Dedifferentiated amniotic fluid mesenchymal stem cell (primary cell): Measurements from ENCODE around the gene STRA6.

ENCODE experiments used
- DNase-seq: peaks from one replicate; pipeline ENCODE4 v3.0.0-alpha.2; 2016; ENCODE audit errors: extremely low spot score

Gene STRA6

DNA sequence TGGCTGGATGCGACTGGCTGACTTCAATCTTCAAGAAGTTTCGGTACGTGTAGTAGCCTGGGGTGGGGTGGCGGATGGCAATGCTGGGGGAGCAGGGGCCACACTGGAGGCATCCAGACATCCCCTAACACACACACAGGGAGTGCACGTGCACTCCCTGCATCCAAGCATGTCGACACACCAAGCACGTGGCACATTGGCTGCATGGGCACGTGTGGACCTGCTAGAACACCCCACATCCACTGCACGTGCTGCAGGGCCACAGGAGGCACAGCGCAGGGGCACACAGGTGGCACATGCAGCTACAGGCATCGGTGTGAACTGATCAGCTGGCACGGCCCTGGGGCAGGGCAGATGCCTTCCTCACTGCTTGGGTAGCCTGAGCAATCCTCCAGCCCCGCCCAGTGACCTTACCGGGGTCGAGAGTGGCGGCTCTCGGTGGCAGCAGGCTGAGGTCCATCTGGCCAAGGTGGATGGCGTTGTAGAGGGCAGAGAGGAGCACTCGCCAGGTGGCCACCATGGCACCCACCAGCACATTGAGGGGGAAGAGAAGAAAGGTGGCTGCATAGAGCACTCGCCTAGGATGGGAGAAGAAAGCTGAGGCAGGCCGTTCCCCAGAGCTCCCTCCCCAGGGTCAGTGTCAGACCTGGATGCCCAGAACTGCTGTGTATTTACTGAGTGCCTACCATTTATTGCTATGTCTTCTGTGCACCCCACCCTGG, 21.5 kb downstream of the STRA6 start:
- no peak for DNase-seq

DNA sequence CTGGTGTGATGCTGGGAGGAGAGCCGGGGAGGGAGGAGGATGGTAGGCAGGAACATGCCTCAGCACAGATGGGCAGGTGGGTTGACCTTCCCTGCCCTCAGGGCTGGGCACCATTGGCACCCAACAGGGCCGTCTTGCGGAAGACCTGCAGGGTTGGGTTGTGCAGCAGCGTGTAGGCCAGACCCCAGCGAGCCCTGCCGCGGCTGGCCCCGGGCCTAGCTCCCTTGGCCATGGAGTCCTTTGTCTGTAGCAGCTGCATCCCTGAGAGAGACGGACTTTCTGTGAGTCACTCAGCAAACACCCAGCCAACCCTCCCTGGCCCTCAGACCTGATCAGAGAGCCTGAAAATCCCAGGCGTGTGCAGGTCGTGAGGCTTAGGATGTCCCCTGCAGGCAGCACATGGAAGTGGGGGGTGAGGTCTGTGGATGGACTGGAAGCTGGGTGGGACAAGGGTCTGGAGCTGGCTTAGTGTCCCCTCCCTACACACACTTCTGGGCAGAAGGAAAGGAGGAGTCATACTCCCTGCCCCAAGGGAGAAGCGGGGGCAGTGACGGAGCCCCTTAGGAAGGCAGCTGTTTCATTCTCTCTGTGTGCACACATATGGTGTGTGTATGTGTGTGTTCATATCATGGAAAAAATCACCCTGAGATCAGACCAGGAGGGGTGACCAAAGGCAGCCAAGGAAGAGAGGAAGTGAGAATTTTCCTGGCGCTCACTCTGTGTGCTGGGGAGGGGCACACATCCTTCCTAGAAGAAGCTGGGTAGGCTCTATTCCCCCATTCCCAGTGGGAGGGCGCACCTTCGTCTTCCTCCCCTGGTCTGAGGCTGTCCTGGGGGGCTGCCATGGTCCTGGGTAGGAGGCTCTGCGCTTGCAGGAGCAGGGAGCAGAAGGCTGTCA, 22.4 kb downstream of the STRA6 start:
- DNase-seq: no peak

DNA sequence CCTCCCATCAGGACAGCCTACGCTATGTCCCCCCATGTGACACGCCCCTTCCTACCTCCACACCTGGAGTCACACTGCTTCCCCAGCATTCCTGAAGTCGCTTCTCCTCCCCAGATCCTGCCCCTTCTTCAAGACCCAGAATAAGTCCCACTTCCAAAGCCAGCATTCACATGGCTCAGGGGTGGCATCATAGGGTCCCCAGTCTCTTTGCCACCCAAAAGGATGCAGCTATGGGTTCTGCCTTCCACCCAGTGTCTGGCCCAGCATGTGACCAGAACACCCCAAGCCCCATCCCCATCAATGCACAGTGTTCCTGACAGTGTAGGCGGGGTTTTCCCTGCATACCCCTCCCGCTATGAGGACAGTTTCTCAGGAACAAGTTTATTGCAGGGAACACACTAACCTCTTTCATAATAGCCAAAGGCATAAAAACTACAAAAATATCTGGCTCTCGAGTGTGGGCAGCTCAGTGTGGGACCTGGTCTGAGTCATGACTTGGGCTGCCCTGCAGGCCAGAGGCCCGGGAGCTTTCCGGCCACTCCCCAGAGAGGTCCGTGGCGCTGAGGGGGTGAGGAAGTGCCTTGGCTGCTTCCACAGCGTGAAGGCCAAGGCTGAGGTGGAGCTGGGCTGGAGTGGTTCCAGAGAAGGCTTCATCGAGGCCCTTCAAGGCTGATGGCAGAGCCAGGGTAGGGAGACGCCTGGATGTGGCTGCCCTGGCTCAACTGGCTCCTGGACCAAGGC, 23.3 kb downstream of the STRA6 start:
- DNase-seq: peak; percentile 83

DNA sequence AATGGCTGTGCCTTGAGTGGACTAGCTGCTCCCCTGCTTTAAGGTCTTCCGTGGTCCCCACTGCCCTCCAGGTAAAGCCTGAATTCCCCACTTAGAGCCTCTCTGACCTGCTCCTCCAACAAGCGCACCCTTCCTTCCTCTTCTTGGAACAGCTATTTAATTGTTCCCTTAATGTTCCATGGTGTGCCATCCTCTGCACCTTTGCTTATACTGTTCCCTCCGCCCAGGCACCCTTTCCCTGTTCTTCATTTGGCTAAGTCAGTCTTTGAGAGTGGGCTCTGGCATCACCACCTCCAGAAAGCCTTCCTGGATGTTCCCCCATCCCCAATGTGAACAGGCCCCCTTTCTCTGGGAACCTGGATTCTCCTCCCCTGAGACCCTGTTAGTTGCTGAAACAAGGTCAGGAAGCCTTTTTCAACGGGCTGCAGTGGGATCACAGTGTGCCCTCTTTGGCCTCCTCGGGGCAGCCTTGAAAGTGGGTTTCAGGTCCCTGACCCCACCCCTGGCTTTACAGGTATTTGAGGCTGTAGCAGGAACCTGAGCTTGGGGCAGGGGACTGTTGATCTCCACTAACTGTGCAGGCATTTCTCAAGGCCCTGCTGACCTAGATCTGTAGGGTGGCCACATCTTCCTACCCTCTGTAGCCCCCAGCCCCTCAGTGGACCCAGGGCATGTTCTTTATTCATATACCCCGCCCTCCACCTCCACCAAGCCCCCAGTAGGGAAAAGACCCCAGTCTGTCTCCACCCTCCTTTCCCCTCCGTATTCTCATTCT, 24.1 kb downstream of the STRA6 start:
- DNase-seq: no peak

DNA sequence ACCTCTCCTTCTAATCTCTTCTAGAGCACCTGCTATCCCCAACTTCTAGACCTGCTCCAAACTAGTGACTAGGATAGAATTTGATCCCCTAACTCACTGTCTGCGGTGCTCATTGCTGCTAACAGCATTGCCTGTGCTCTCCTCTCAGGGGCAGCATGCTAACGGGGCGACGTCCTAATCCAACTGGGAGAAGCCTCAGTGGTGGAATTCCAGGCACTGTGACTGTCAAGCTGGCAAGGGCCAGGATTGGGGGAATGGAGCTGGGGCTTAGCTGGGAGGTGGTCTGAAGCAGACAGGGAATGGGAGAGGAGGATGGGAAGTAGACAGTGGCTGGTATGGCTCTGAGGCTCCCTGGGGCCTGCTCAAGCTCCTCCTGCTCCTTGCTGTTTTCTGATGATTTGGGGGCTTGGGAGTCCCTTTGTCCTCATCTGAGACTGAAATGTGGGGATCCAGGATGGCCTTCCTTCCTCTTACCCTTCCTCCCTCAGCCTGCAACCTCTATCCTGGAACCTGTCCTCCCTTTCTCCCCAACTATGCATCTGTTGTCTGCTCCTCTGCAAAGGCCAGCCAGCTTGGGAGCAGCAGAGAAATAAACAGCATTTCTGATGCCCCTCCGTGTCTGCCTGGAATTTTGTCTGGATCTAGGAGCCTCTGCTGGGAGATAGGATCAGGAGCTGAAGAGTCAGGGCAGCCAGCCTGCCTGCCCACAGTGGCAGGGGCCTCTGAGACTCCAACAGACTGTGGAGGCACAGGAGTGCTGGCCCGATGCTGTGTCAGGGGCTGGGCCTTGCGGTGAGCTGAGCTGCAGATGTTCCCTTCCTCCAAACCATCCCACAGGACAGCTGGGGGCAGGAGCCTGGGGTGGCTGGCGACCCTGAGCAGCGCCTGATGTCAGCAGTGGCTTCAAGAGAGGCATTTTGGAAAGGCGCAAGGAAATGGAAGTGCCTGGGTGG, 26.0 kb downstream of the STRA6 start:
- no peak for DNase-seq

DNA sequence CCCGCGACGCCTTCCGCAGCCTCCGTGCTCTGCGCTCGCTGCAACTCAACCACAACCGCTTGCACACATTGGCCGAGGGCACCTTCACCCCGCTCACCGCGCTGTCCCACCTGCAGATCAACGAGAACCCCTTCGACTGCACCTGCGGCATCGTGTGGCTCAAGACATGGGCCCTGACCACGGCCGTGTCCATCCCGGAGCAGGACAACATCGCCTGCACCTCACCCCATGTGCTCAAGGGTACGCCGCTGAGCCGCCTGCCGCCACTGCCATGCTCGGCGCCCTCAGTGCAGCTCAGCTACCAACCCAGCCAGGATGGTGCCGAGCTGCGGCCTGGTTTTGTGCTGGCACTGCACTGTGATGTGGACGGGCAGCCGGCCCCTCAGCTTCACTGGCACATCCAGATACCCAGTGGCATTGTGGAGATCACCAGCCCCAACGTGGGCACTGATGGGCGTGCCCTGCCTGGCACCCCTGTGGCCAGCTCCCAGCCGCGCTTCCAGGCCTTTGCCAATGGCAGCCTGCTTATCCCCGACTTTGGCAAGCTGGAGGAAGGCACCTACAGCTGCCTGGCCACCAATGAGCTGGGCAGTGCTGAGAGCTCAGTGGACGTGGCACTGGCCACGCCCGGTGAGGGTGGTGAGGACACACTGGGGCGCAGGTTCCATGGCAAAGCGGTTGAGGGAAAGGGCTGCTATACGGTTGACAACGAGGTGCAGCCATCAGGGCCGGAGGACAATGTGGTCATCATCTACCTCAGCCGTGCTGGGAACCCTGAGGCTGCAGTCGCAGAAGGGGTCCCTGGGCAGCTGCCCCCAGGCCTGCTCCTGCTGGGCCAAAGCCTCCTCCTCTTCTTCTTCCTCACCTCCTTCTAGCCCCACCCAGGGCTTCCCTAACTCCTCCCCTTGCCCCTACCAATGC, 27.1 kb downstream of the STRA6 start:
- DNase-seq: no peak

DNA sequence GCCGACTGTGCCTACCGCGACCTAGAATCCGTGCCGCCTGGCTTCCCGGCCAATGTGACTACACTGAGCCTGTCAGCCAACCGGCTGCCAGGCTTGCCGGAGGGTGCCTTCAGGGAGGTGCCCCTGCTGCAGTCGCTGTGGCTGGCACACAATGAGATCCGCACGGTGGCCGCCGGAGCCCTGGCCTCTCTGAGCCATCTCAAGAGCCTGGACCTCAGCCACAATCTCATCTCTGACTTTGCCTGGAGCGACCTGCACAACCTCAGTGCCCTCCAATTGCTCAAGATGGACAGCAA, 27.7 kb downstream of the STRA6 start:
- no peak for DNase-seq

DNA sequence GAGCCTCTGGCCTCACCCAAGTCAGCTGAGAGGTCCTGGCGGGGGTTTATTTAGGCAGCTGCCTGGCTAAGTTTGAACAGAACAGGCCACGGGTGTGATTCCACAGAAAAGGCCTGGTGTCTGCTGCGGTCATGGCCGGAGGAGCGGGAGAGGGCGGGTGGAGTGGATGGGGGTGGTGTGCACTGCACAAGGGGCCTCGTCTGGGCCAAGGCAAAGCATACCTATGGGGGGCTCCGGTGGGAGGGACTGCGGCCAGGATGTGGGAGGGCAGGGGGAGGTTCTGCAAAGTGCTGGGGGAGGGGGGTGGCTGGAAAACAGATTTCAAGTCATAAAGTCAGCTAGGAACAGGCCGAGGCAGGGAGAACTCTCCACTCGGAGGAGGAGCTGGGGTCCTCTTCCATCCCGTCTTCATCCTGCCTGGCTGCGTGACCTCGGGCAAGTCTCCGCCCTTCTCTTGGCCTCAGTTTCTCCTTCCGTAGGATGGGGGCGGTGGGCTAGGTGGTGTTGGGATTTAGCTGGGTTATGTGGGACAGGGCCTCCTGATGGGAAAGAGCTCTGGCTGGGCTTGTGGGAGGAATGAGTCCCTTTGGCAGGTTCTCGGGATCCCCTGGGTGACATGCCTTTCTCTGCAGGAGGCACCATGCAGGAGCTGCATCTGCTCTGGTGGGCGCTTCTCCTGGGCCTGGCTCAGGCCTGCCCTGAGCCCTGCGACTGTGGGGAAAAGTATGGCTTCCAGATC, 28.2 kb downstream of the STRA6 start:
- no peak for DNase-seq

DNA sequence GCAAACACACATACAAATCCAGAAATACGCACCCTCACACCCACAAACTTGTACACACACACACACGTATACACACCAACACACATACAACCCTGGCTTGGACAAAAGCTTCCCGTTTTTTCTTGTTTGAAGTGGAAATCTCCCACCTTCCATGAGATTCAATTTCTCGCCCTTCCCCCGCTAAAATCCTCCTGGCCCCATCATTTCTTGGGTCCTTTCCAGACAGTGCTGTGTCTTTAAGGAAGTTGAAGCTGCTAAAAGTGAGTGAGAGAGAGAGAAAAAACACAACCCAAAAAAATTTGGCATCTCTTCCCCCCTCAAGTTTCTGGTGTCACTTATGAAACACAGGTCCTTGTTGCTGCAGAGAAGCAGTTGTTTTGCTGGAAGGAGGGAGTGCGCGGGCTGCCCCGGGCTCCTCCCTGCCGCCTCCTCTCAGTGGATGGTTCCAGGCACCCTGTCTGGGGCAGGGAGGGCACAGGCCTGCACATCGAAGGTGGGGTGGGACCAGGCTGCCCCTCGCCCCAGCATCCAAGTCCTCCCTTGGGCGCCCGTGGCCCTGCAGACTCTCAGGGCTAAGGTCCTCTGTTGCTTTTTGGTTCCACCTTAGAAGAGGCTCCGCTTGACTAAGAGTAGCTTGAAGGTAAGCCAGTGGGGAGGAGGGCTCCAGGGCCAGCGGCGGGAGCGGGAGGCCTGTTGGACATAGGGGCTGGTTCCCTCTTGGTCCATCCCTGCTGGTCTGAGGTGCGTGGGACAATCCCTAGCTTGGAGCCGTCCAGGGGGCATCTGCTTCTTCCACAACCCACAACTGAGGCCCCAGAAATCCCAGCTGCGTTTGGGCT, 29.0 kb downstream of the STRA6 start, which contains the start of gene ISLR:
Gene ISLR, plus strand, starts transcription at position 331 of the 839 bp plus-strand sequence. CDS start 1,149 bp downstream, outside the sequence.
- no peak for DNase-seq

DNA sequence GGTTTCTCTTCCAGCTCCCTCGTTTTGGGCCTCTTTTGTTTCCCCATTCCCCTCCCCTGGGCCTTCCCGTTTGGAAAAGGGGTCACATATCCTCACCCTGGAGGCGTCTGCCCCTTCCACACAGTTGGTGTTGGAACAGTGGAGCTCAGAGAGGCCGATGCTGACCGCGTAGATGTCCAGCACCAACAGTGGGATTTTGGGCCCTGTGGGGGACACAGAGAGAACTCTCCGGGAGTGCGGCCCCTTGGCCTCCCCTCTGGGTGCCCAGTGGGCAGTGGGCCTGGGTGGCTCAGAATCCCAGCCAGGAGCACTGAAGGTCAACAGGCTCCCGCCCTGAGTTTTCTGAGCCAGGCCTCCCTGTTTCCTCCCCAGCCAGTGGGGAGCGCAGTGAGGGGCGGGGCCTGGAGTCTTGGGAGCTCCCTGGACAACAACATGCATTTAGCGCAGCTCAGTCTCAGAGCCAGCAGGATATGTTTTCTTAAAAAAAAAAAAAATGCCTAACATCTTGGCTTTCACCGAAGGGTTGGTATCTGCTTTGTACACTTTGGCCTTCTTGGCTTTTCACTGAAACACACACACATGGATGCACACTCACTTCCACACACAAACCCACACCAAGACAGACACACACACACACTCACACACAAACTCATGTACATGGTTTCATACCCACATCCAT, 29.7 kb downstream of the STRA6 start:
- no peak for DNase-seq

DNA sequence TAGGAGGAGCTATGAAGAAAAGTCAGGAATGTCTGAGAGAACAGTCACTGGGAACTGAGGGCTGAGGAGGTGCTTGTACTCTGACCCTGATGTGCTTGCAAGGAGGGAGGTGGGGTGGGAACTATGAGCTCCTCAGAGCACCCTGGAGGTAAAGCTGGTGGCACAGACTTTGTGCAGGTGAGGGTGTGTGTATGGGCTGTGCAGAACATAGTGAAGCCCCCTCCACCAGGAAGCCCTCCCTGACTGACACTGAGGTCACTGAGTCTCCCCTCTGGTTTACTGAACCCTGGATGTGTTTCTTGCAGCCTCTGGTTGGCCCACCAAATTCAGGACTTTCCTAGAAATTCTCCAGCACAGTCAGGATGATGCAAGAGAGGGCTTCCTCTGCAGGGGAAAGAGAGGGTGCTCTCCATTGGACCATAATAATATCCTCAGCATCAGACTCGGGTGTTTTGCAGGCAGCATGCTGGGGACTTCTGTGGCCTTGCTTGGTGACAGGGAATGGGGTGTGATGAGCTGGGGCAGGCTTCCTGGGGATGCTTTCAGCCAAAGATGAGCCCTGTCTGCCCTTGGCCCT, 30.5 kb downstream of the STRA6 start:
- no peak for DNase-seq

DNA sequence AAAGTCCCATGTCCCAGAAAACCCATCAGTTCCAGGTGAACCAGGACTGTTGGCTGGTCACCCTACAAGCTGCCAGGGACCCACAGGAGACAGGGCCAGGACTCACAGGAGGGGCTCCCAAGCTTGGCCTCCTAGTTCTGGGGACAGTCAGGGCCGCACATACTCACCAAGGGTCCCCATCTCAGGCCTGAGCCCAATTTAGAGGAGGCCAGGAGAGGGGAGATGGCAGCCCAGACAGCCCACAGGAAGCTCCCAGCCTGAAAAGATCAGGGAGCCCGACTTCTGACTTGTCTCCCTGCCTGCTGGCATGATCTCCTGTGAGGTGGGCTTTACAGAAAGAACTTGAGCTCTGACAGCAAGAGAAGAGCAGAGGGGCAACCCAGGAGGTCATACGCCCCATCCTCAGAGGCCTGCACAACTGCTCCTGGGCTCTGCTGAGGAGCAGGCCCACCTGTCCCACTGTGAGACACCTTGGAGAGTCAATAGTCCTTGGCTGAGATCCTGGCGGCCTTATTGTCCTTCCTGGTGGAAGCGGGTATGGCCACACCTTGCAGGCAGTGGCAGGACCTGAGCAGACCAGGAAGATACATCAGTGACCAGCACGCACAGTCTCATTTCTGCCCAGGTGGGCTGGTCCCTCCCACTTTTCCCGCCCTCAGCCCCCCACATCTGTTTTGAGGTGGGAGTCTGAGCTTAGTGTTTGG, 31.6 kb downstream of the STRA6 start:
- no peak for DNase-seq

DNA sequence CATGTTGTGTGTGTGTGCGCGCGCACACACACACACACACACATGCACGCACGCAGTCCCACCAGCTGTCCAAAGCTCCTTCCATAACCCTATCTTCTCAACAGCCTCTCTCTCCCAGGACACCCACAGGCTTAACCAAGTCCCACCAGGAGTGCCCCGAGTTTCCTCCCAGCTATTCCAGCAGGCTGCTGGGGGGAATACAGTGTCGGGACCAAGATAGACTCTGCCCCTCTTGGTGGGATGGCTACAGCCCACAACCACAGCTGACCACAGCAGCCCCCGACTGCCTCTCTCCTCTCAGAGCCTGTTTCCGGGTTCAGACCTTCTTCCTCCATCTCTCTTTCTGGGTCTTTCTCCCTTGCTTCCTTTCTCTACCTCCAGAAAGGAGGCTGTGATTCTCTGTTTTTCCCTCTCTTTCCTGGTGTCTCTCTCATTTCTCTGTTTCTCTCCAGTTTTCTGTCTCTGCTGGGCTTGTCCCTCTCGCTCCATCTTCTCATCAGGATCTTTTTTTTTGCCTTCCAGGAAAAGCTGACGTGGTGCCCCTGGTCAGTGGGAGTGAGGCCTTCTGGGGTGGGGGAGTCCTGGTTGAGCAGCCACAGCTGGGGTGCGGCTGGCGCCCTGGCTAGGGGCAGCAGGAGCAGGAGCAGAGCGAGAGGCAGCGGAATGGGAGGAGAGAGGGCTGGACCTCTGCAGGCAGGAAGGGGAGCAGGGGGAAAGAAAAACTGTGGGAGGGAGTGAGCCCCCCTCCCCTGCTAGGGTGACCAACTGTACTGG, 32.3 kb downstream of the STRA6 start:
- DNase-seq: no peak

DNA sequence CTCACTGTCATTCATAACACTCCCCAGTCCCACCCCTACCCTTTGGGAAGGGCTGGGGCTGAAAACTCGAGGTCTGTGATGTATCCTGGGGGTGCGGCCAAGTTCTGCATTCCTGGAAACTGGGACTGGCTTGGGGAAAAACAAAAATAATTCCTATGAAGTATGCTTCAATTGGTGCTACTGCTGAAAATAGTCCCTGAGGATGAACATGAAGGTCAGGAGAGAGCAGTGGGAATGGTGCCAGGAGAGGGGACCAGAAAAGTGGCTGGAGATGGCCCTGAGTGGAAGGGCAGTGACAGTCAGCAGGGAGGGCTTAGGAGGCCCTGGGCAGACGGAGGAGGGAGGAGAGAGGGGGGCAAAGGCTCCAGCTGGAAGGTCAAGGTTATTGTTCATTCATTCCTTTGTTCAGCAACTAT, 33.9 kb downstream of the STRA6 start:
- DNase-seq: no peak

DNA sequence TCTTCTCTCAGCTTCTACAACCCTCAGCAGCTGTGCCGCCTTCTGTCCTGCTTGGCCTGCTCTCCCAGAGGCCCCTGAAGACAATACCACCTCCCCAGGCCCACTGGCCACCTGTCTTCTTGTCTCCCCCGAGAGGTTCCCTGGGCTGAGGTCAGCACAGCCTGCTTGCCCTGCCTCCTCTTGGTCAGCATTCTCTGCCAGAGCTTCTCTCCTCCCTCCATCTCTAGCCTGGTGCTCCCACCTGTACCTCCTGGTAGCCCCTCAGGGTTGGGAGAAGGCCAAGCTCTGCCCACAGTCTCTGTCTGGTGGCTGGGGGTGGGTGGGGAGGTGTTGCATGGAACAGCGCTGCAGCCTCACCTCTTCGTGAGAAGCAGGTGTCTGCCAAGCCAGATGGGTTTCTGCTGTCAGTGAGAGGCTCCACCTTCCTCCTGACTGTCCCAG, 34.7 kb downstream of the STRA6 start:
- DNase-seq: no peak
